HepG2 (cell line): ENCODE measurements around the gene MYO5B.

Experiments
- BRD4 ChIP-seq: sonication (generic); formaldehyde crosslinking; IDR thresholded peaks from 2 replicates; pipeline ENCODE4 v1.4.0; 2020; ENCODE audit warnings: missing genetic modification reagents
- HMG20A ChIP-seq: IDR thresholded peaks from 2 replicates; pipeline ENCODE4 v1.6.1; 2016; ENCODE audit warnings: borderline replicate concordance
- HNRNPK ChIP-seq: fragments of 200-400 bp; formaldehyde crosslinking; IDR thresholded peaks from 2 replicates; pipeline ENCODE4 v1.6.1; 2018; ENCODE audit warnings: low read length, low read depth, moderate library complexity, mild to moderate bottlenecking; ENCODE audit not compliant: poor library complexity, severe bottlenecking
- HNRNPUL1 ChIP-seq: fragments of 200-400 bp; formaldehyde crosslinking; IDR thresholded peaks from 2 replicates; pipeline ENCODE4 v1.6.1; 2017; ENCODE audit warnings: low read depth, mild to moderate bottlenecking, low read length, moderate library complexity
- MXI1 ChIP-seq: IDR thresholded peaks from 3 replicates; pipeline ENCODE4 v1.6.1; 2012; ENCODE audit warnings: low read depth, low read length, inconsistent platforms, borderline replicate concordance
- SRSF1 ChIP-seq: fragments of 200-400 bp; formaldehyde crosslinking; optimal IDR thresholded peaks from 2 replicates; pipeline ENCODE3; 2017; ENCODE audit warnings: mild to moderate bottlenecking, low read depth, low read length, moderate library complexity
- ZNF143 ChIP-seq: sonication (generic); formaldehyde crosslinking; IDR thresholded peaks from 2 replicates; pipeline ENCODE4 v1.4.0; 2020; ENCODE audit warnings: missing genetic modification reagents
- ZSCAN29 ChIP-seq: sonication (generic); formaldehyde crosslinking; conservative IDR thresholded peaks from 2 replicates; pipeline ENCODE4 v1.4.0; 2020; ENCODE audit warnings: mild to moderate bottlenecking, missing genetic modification reagents
- TF ChIP-seq, protein P1 (sequence below): sonication (generic); formaldehyde crosslinking; IDR thresholded peaks from 2 replicates; pipeline ENCODE4 v1.5.0; 2020; ENCODE audit warnings: mild to moderate bottlenecking, missing genetic modification reagents, moderate library complexity
- TF ChIP-seq, protein P2 (sequence below): fragments of 450-650 bp; IDR thresholded peaks from 2 replicates; pipeline ENCODE4 v1.6.1; 2017; ENCODE audit warnings: mild to moderate bottlenecking
- TF ChIP-seq, protein P3 (sequence below): sonication (generic); formaldehyde crosslinking; IDR thresholded peaks from 2 replicates; pipeline ENCODE4 v1.5.1; 2020; ENCODE audit warnings: mild to moderate bottlenecking, missing genetic modification reagents, borderline replicate concordance
- TF ChIP-seq, protein P4 (sequence below), 2 experiments: IDR thresholded peaks; 2 replicates each; pipeline ENCODE4 v1.6.1; 2011 to 2012; ENCODE audit warnings: low read length in 2 of 2, borderline replicate concordance in 1 of 2, low read depth in 1 of 2, mild to moderate bottlenecking in 1 of 2, moderate library complexity in 1 of 2
- TF ChIP-seq, protein P5 (sequence below): IDR thresholded peaks from 2 replicates; pipeline ENCODE4 v1.6.1; 2016
- TF ChIP-seq, protein P6 (sequence below): sonication (generic); formaldehyde crosslinking; IDR thresholded peaks from 2 replicates; pipeline ENCODE4 v1.9.0; 2021; ENCODE audit warnings: missing genetic modification reagents, mild to moderate bottlenecking, borderline replicate concordance

DNA sequence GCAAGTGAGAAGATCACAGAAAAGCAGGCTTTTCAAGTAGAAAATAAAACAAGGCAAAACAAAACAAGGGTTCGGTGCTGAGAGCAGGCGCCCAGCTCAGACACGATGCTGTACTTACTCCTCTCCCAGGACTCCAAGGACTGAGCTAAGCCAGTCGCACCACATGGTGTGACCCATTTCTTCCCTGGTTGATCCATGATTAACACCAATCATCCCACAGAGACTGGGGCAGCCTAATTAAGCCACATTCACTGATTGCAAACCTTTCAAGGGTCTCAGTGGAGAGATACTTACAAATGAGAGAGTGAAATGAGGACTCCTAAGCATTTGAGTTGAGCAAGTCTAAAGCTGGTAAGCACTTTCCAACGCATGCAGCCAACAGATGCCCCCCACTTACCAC is 155.2 kb downstream of the MYO5B start:
- TF ChIP-seq MXI1 (no peak), HMG20A (no peak), ZSCAN29 (CRISPR knock-in tag) (no peak), SRSF1 (no peak), HNRNPUL1 (no peak), HNRNPK (no peak), ZNF143 (CRISPR knock-in tag) (no peak), BRD4 (CRISPR knock-in tag) (no peak)
- TF ChIP-seq, protein P1, sequence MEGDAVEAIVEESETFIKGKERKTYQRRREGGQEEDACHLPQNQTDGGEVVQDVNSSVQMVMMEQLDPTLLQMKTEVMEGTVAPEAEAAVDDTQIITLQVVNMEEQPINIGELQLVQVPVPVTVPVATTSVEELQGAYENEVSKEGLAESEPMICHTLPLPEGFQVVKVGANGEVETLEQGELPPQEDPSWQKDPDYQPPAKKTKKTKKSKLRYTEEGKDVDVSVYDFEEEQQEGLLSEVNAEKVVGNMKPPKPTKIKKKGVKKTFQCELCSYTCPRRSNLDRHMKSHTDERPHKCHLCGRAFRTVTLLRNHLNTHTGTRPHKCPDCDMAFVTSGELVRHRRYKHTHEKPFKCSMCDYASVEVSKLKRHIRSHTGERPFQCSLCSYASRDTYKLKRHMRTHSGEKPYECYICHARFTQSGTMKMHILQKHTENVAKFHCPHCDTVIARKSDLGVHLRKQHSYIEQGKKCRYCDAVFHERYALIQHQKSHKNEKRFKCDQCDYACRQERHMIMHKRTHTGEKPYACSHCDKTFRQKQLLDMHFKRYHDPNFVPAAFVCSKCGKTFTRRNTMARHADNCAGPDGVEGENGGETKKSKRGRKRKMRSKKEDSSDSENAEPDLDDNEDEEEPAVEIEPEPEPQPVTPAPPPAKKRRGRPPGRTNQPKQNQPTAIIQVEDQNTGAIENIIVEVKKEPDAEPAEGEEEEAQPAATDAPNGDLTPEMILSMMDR (CRISPR knock-in tag): no peak
- TF ChIP-seq, protein P2, sequence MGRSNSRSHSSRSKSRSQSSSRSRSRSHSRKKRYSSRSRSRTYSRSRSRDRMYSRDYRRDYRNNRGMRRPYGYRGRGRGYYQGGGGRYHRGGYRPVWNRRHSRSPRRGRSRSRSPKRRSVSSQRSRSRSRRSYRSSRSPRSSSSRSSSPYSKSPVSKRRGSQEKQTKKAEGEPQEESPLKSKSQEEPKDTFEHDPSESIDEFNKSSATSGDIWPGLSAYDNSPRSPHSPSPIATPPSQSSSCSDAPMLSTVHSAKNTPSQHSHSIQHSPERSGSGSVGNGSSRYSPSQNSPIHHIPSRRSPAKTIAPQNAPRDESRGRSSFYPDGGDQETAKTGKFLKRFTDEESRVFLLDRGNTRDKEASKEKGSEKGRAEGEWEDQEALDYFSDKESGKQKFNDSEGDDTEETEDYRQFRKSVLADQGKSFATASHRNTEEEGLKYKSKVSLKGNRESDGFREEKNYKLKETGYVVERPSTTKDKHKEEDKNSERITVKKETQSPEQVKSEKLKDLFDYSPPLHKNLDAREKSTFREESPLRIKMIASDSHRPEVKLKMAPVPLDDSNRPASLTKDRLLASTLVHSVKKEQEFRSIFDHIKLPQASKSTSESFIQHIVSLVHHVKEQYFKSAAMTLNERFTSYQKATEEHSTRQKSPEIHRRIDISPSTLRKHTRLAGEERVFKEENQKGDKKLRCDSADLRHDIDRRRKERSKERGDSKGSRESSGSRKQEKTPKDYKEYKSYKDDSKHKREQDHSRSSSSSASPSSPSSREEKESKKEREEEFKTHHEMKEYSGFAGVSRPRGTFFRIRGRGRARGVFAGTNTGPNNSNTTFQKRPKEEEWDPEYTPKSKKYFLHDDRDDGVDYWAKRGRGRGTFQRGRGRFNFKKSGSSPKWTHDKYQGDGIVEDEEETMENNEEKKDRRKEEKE: no peak
- TF ChIP-seq, protein P3, sequence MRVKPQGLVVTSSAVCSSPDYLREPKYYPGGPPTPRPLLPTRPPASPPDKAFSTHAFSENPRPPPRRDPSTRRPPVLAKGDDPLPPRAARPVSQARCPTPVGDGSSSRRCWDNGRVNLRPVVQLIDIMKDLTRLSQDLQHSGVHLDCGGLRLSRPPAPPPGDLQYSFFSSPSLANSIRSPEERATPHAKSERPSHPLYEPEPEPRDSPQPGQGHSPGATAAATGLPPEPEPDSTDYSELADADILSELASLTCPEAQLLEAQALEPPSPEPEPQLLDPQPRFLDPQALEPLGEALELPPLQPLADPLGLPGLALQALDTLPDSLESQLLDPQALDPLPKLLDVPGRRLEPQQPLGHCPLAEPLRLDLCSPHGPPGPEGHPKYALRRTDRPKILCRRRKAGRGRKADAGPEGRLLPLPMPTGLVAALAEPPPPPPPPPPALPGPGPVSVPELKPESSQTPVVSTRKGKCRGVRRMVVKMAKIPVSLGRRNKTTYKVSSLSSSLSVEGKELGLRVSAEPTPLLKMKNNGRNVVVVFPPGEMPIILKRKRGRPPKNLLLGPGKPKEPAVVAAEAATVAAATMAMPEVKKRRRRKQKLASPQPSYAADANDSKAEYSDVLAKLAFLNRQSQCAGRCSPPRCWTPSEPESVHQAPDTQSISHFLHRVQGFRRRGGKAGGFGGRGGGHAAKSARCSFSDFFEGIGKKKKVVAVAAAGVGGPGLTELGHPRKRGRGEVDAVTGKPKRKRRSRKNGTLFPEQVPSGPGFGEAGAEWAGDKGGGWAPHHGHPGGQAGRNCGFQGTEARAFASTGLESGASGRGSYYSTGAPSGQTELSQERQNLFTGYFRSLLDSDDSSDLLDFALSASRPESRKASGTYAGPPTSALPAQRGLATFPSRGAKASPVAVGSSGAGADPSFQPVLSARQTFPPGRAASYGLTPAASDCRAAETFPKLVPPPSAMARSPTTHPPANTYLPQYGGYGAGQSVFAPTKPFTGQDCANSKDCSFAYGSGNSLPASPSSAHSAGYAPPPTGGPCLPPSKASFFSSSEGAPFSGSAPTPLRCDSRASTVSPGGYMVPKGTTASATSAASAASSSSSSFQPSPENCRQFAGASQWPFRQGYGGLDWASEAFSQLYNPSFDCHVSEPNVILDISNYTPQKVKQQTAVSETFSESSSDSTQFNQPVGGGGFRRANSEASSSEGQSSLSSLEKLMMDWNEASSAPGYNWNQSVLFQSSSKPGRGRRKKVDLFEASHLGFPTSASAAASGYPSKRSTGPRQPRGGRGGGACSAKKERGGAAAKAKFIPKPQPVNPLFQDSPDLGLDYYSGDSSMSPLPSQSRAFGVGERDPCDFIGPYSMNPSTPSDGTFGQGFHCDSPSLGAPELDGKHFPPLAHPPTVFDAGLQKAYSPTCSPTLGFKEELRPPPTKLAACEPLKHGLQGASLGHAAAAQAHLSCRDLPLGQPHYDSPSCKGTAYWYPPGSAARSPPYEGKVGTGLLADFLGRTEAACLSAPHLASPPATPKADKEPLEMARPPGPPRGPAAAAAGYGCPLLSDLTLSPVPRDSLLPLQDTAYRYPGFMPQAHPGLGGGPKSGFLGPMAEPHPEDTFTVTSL (CRISPR knock-in tag): no peak
- TF ChIP-seq, protein P4, sequence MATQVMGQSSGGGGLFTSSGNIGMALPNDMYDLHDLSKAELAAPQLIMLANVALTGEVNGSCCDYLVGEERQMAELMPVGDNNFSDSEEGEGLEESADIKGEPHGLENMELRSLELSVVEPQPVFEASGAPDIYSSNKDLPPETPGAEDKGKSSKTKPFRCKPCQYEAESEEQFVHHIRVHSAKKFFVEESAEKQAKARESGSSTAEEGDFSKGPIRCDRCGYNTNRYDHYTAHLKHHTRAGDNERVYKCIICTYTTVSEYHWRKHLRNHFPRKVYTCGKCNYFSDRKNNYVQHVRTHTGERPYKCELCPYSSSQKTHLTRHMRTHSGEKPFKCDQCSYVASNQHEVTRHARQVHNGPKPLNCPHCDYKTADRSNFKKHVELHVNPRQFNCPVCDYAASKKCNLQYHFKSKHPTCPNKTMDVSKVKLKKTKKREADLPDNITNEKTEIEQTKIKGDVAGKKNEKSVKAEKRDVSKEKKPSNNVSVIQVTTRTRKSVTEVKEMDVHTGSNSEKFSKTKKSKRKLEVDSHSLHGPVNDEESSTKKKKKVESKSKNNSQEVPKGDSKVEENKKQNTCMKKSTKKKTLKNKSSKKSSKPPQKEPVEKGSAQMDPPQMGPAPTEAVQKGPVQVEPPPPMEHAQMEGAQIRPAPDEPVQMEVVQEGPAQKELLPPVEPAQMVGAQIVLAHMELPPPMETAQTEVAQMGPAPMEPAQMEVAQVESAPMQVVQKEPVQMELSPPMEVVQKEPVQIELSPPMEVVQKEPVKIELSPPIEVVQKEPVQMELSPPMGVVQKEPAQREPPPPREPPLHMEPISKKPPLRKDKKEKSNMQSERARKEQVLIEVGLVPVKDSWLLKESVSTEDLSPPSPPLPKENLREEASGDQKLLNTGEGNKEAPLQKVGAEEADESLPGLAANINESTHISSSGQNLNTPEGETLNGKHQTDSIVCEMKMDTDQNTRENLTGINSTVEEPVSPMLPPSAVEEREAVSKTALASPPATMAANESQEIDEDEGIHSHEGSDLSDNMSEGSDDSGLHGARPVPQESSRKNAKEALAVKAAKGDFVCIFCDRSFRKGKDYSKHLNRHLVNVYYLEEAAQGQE (IDR thresholded peaks at IDR 0.05; ENCODE audit: borderline replicate concordance in 1 of 2, low read depth in 1 of 2, low read length in 2 of 2): no peak
- TF ChIP-seq, protein P5, sequence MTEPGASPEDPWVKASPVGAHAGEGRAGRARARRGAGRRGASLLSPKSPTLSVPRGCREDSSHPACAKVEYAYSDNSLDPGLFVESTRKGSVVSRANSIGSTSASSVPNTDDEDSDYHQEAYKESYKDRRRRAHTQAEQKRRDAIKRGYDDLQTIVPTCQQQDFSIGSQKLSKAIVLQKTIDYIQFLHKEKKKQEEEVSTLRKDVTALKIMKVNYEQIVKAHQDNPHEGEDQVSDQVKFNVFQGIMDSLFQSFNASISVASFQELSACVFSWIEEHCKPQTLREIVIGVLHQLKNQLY: no peak
- TF ChIP-seq, protein P6, sequence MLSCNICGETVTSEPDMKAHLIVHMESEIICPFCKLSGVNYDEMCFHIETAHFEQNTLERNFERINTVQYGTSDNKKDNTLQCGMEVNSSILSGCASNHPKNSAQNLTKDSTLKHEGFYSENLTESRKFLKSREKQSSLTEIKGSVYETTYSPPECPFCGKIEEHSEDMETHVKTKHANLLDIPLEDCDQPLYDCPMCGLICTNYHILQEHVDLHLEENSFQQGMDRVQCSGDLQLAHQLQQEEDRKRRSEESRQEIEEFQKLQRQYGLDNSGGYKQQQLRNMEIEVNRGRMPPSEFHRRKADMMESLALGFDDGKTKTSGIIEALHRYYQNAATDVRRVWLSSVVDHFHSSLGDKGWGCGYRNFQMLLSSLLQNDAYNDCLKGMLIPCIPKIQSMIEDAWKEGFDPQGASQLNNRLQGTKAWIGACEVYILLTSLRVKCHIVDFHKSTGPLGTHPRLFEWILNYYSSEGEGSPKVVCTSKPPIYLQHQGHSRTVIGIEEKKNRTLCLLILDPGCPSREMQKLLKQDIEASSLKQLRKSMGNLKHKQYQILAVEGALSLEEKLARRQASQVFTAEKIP (CRISPR knock-in tag): no peak
